Measurements from ENCODE around the gene KCNC1.

The KCNC1 gene

GRCh38 chr11:17776212-17776875 is 41.8 kb downstream of the KCNC1 start:
- DNase-seq: no peak

- no peak for DNase-seq
Measured at GRCh38 chr11:17777086-17777737, 42.6 kb downstream of the KCNC1 start.

GRCh38 chr11:17777738-17778091 is 43.1 kb downstream of the KCNC1 start:
- DNase-seq: no peak

- DNase-seq: no peak
Measured at GRCh38 chr11:17778352-17778751, 43.8 kb downstream of the KCNC1 start.

- no peak for DNase-seq
Measured at GRCh38 chr11:17778956-17779860, 44.6 kb downstream of the KCNC1 start.

DNA sequence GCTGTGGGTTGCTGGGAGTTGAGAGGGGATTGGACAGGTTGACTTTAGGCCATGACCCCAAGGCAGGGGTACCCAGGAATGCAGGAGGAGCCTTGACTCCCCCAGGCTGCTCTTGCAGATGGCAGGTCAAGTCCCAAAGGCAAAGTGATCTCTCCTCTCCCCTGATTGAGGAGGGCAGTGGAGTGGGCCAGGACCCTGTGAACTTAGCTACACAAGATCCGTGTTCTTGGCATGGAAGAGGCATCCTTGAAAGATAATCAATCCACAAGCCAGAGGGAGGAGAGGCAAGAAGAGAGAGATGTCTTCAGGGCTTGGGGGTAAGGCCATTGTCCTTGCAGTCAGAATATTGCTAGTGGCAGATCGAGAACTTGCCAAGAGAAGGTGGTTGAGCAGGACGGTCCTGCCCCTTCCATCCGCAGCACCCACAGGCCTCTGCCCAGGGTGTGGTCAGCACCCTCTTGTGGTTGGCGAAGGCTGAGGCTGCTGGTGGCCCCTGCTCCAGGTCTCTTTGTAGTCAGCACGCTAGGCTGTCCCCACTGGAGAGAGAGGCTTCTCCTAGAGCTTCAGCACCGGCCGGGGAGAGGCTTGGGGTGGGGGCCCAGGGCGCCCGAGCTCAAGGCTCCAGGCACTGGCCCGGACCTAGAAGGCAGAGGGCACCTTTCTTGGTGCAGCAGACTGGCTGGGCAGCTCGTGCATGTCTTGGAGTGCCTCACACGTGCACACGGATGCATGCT is 45.4 kb downstream of the KCNC1 start:
- DNase-seq: no peak

GRCh38 chr11:17780668-17781067 is 46.1 kb downstream of the KCNC1 start:
- no peak for DNase-seq

DNA sequence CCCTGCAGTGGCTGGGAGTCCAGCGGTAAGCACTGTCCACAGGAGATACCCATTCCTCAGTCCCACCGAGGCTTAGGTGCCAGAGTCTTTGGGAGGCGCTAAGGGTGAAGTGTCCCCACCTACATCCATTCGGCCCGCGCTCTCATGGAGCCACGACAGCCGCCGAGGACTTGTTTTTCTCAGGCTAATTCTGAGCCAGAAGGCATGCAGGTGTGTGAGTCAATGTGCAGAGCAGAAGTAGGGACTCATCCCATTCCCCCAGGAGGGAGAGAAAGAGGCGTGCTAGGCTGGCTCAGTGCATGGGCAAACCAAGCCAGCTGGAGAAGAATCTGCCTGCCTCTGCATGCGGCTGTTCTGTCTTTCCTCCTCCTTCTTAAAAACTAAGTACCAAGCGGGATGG is 46.6 kb downstream of the KCNC1 start:
- DNase-seq: no peak

- DNase-seq: no peak
Measured at GRCh38 chr11:17781626-17782025, 47.0 kb downstream of the KCNC1 start.

DNA sequence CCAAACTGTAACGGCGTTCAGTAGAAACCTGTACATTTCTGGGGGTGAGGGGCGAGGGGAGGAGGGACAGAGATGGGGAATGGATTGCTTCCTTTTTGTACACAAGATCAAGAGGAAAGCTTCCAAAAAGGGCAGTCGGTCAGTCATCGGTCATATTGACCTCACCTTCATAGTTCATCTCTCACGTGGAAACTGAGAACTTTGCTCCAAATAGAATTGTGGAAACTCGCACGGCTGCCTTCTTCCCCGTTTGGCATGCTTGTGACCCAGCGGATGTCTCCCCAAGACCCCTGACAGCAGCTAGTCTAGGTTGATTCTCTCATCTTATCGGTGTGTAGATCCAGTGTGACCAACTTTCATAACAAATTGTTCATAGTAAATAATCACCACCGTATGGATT is 47.6 kb downstream of the KCNC1 start:
- no peak for DNase-seq

GRCh38 chr11:17782603-17783337 is 48.2 kb downstream of the KCNC1 start:
- no peak for DNase-seq

- no peak for DNase-seq
Measured at GRCh38 chr11:17783878-17784277, 49.3 kb downstream of the KCNC1 start.

DNA sequence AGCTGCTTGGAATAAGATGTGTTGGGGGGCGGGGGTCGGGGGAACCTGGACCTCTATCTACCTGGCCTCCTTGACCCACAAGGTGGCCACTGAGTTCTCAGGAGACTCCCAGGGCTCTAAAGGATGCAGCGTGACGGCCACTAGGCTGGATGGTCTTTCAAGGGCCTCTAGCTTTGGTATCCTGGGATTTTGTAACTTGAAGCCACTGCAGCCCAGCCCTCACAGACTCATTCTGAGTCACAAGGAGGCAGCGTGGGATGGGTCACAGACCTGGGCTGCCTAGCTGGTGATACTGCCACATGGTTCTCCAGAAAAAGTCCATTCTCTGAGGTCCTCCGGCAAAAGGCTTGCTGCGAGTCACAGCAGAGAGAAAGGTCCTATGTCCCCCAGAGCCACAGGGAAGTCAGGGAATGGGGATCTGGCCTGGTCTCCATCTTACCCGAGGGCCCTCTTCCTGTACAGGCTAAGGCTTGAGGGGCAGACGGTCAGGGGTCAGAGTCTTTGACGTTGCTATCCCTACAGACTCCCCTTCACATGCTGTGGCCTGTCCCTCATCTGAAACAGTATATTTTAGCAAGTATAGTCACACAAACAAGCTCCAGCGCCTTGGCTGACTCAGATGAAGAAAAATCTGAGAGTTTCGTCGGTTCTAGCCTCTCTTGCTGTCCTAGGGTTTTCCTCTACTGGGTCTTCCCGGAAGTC is 52.4 kb downstream of the KCNC1 start:
- no peak for DNase-seq

DNA sequence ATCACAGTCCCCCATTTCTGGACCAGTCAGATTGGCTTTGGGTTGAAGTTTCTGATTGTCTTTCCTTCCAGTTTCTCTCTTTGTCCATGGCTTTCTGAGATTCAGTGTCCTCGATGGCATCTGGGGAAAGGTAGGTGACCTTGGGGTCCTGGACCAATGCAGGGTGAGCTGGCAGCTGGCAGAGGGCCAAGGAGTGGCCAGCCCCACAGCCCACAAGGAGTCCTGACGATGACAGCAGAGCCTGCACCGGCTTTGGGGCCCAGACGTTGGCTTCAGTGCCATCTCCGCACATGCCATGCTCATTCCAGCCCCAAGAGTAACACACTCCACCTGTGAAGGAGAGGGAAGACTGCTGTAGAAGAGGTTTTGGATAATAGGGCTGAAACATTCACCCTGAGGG is 53.5 kb downstream of the KCNC1 start:
- no peak for DNase-seq

DNA sequence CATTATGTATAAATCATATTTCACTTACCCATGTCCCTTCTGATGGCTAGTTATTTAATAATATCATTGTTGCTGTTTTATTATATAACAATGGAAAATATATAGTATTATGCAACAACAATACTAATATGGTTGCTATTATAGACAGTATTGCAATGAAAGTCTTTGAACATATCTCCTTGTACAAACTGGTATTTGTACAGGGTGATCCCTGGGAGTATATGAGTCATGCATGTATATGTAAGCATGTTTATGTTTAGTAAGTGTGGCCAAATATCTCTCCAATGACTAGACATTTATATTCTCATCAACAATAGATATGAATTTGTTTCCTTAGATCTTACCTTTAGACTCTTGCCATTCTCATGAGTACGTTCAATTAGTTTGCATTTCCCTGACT is 55.9 kb downstream of the KCNC1 start:
- no peak for DNase-seq

GRCh38 chr11:17791144-17791543 is 56.6 kb downstream of the KCNC1 start:
- DNase-seq: no peak

- no peak for DNase-seq
Measured at GRCh38 chr11:17792161-17792560, 57.6 kb downstream of the KCNC1 start.

- no peak for DNase-seq
Measured at GRCh38 chr11:17793642-17794170, 59.1 kb downstream of the KCNC1 start.

- no peak for DNase-seq
Measured at GRCh38 chr11:17794981-17795380, 60.4 kb downstream of the KCNC1 start.

DNA sequence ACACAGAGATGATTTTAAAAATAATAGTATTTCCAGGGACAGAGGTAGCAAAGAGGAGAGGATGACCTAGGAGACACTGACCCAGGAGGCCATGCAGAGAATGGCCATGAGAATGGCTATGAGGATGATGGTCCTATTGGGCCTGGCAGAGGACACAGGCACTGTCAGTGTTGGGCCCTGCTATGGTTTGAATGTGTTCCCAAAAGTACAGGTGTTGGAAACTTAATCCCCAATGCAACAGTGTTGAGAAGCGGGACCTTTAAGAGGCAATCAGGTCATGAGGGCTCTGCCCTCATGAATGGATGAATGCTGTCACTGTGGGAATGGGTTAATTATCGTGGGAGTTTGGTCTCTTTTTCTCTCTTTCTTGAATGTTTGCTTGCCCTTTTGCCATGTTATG is 61.6 kb downstream of the KCNC1 start:
- DNase-seq: no peak

- DNase-seq: no peak
Measured at GRCh38 chr11:17798253-17798652, 63.7 kb downstream of the KCNC1 start.

GRCh38 chr11:17798716-17799115 is 64.1 kb downstream of the KCNC1 start:
- no peak for DNase-seq

Data from NCI-H1436 treated with DMSO at 0.1 percent for 48 hours (cell line).